ENCODE measurements around the gene HLA-DQB1.
"Not testable (repeated sequence)": the region's sequence is repeated elsewhere in the genome, so short reads cannot be mapped to it uniquely, and the experiment has no call there.

DNA sequence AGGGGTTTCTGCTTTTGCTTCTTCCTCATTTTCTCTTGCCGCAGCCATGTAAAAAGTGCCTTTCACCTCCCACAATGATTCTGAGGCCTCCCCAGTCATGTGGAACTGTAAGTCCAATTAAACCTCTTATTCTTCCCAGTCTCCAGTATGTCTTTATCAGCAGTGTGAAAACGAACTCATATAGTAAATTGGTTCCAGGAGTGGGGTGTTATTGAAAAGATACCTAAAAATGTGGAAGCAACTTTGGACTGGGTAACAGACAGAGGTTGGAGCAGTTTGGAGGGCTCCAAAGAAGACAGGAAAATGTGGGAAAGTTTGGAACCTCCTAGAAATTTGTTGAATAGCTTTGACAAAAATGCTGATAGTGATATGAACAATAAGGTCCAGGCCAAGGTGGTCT lies 5.5 kb upstream of the HLA-DQB1 start:
- TF ChIP-seq YY1 (IDR thresholded peaks at IDR 0.05; ENCODE audit: insufficient read depth, insufficient read length); ZNF274 (IDR thresholded peaks at IDR 0.05; ENCODE audit: low read depth, low read length); SUZ12 (IDR thresholded peaks at IDR 0.05; ENCODE audit: extremely low read depth, insufficient read depth, insufficient read length): not testable (repeated sequence)
